ENCODE data around the gene B3GAT1. TPM values are rescaled to one million over a fixed set of nuclear protein-coding genes. Genes with fewer than 3 reads are reported as not detected.
"Not testable (repeated sequence)": the region's sequence is repeated elsewhere in the genome, so short reads cannot be mapped to it uniquely, and the experiment has no call there.

B3GAT1 gene
- polyA plus RNA-seq, 1 of the 3 experiments (the other 2 are of a cell fraction) = 0.15 TPM

- TF ChIP-seq PBX3 (IDR thresholded peaks at IDR 0.05) = no peak
Measured at GRCh38 chr11:134459246-134460061, 47.4 kb upstream of the B3GAT1 start (continued).

- H3K4me2 ChIP-seq; H3K27ac ChIP-seq (ENCODE audit: low read depth in 2 of 2, low read length in 1 of 2); H3F3A ChIP-seq (replicated peaks; ENCODE audit: insufficient read depth); POLR2A ChIA-PET; CTCF ChIA-PET; H3K36me3 ChIP-seq (replicated peaks in 1 of 2; ENCODE audit: control insufficient read depth in 1 of 2, insufficient read depth in 2 of 2, low read length in 1 of 2); H3K9me2 ChIP-seq; H3K27me3 ChIP-seq (ENCODE audit: insufficient read depth); H3K9ac ChIP-seq; H3K79me2 ChIP-seq (ENCODE audit: insufficient read depth); H4K20me1 ChIP-seq (ENCODE audit: insufficient read depth); H3K9me3 ChIP-seq; H2AFZ ChIP-seq (ENCODE audit: low read depth); H3K4me3 ChIP-seq (ENCODE audit: low read depth in 2 of 2, low read length in 1 of 2); DNase-seq: not testable (repeated sequence)
- H3K4me1 ChIP-seq (ENCODE audit: control insufficient read depth in 1 of 2, insufficient read depth in 2 of 2, low read depth in 1 of 2, low read length in 1 of 2) = peaks cover 0 to 10% of the 10 kb centered on the region in 2 experiments; a peak in 1 of 4 replicates
- 5% methylated on average over 2 of the region's 2 CpGs for whole genome bisulfite sequencing (ENCODE audit: low lambda C conversion rate)
Measured at GRCh38 chr11:134457411-134458007, 45.5 kb upstream of the B3GAT1 start.

- Histone ChIP-seq H3K9me3 (no peaks in the 10 kb centered on the region), H3K4me3 (ENCODE audit: low read depth in 2 of 2, low read length in 1 of 2) (no peak overlapping the region), H3K79me2 (ENCODE audit: insufficient read depth) (no peaks in the 10 kb centered on the region), H3K9me2 (no peaks in the 10 kb centered on the region), H3F3A (replicated peaks; ENCODE audit: insufficient read depth) (no peaks in the 10 kb centered on the region), H4K20me1 (ENCODE audit: insufficient read depth) (no peaks in the 10 kb centered on the region), H3K27ac (ENCODE audit: low read depth in 2 of 2, low read length in 1 of 2) (no peak overlapping the region), H3K36me3 (replicated peaks in 1 of 2; ENCODE audit: control insufficient read depth in 1 of 2, insufficient read depth in 2 of 2, low read length in 1 of 2) (no peaks in the 10 kb centered on the region), H2AFZ (ENCODE audit: low read depth) (no peak overlapping the region), H3K4me2 (no peak overlapping the region), H3K27me3 (ENCODE audit: insufficient read depth) (no peaks in the 10 kb centered on the region), H3K4me1 (ENCODE audit: control insufficient read depth in 1 of 2, insufficient read depth in 2 of 2, low read depth in 1 of 2, low read length in 1 of 2) (peaks cover 0 to 10% of the 10 kb centered on the region in 2 experiments; a peak in 1 of 4 replicates), H3K9ac (no peak overlapping the region)
- DNase-seq = no peak
- 11% methylated on average over 2 of the region's 3 CpGs for WGBS (ENCODE audit: low lambda C conversion rate)
- ChIA-PET CTCF (no interaction called here), POLR2A (no interaction called here)
- TF ChIP-seq NFIC (IDR thresholded peaks at IDR 0.05; ENCODE audit: borderline replicate concordance) (no peak), ELF1 (IDR thresholded peaks at IDR 0.05) (no peak), PBX3 (IDR thresholded peaks at IDR 0.05) (no peak), FOSL2 (IDR thresholded peaks at IDR 0.05; ENCODE audit: borderline replicate concordance, low read depth) (no peak), IRF3 (IDR thresholded peaks at IDR 0.05; ENCODE audit: low read depth, low read length) (no peak), MXI1 (IDR thresholded peaks at IDR 0.05; ENCODE audit: low read depth, low read length) (no peak), EZH2phosphoT487 (IDR thresholded peaks at IDR 0.05; ENCODE audit: borderline replicate concordance, low read depth) (no peak), GABPA (IDR thresholded peaks at IDR 0.05; ENCODE audit: low read depth) (no peak), EP300 (IDR thresholded peaks at IDR 0.05; ENCODE audit: borderline replicate concordance in 1 of 2, low read depth in 1 of 2, low read length in 1 of 2) (no peak), RFX5 (IDR thresholded peaks at IDR 0.05; ENCODE audit: low read length) (no peak), SMC3 (IDR thresholded peaks at IDR 0.05; ENCODE audit: low read depth, low read length) (no peak), CHD2 (IDR thresholded peaks at IDR 0.05; ENCODE audit: low read length, partially characterized antibody) (no peak), TAF1 (IDR thresholded peaks at IDR 0.05; ENCODE audit: borderline replicate concordance, low read depth, low read length) (no peak), SIN3A (IDR thresholded peaks at IDR 0.05; ENCODE audit: borderline replicate concordance, low read depth, low read length) (no peak), MEF2A (IDR thresholded peaks at IDR 0.05; ENCODE audit: borderline replicate concordance, low read depth) (no peak), REST (IDR thresholded peaks at IDR 0.05; ENCODE audit: low read depth, low read length) (no peak), GATA2 (CRISPR knock-in tag; IDR thresholded peaks at IDR 0.05) (no peak)
Measured at GRCh38 chr11:134455516-134455915, 43.5 kb upstream of the B3GAT1 start.

Measured in SK-N-SH (cell line).